ENCODE measurements around the gene PIK3R2.
"Not testable (repeated sequence)": the region's sequence is repeated elsewhere in the genome, so short reads cannot be mapped to it uniquely, and the experiment has no call there.

Gene PIK3R2

DNA sequence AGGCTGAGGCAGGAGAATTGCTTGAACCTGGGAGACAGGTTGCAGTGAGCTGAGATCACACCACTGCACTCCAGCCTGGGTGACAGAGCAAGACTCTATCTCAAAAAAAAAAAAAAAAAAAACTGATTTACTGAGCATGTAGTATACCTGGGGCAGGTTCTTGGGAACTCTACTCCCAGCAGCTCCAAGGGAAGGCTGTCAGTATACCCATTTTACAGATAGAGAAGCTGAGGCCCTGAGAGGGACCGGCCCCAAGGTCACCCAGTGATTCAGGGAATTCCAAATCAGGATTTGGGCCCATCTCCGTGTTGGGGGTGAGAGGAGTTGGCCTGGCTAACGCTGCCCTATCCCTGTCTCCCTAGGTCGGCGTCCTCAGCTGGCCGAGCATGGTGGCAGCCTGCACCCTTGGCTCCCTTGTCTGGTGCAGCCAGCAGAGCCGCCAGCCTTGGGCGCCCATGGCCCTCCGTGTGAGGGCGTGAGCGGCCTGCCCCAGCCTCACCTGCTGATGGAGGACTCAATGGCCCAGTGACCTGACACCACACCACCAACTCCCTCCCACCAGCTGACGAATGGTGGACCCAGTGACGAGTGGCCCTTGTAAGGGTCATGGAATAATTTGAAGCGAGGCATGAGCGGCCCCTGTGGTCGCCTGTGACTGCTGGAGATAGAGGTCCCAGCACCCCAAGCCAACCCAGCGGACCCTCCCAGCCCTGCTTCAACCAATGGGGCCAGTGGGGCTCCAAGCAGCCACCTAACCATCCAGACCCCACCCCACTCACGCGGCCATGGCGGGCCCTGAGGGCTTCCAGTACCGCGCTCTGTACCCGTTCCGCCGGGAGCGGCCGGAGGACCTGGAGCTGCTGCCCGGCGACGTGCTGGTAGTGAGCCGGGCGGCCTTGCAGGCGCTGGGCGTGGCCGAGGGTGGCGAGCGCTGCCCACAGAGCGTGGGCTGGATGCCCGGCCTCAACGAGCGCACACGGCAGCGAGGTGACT is 2.4 kb downstream of the PIK3R2 start:
- no peak for DNase-seq (ENCODE audit: low read depth, low spot score)

DNA sequence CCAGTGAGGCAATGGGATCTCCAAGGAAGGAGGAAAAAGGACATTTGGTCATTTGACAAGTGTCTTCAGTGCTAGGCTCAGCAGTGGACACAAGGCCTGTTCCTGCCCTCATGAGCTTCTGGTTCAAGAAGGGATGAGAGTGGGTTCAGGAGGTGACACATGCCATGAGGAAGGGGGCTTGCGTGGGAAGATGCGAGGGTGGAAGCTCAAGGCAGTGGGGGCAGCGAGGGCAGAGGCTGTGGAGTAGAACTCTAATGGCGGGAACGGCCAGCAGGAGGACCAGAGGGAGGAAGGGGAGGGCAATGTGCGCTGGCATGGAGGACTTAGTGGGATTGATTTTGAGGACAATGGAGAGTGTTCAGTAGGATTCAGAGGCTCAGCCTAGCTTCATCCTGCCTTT is 3.3 kb downstream of the PIK3R2 start:
- DNase-seq (ENCODE audit: low read depth, low spot score) = no peak

DNA sequence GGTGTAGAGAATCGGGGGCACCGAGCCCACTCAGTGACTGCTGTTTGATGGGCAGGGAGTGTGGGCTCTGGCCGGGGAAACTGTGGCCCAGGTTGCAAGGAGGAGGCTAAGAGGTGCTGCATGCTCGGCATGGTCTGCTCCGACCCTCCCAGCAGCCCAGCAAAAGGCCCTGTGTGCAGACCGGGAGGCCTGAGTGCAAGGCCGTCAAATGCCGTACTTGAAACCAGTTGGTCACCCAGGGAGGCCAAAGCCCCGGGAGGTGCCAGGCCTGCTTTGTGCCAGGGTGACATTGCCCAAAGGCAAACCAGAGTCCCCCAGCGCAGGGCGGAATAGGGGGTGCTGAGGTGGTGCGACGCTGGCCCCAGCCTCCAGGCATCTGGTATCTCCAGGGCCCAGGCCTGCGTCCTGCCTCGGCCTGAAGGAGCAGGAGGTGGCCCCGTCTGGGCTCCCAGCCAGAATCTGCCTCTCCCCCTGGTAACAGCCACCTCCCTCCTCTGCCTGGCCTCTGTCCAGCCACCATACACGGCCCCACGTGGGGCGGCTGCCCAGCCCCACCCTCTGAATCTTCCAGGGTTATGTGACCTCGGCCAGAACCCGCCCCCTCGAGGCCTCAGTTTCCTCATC is 4.0 kb downstream of the PIK3R2 start:
- DNase-seq (ENCODE audit: low read depth, low spot score) = peak; percentile 70

DNA sequence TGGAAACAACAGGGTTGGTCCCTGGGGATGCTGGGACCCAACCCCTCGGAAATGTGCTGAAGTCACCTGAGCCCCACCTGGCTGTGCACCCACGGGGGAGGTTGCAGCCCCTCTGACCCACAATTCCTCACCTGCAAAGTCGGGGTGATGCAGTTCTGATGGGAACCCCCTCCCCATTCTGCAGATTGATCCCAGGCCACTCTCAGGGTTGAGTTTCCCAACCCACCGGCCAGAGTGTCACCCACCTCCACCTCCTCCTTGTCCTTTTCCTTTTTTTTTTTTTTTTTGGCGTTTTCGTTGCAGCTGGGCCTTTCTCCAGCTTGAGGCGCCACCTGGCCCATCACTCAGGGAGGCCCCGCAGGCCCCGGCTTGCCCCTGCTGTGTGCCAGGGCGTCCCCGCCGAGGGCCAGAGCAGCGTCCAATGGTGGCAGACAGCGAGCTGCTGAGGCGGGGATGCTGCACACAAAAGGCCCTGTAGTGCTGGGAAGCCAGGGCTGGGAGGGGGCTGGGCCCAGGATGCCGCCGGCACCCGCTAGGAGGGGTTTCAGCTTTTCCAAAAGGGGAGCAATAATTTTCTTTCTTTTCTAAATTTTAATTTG is 4.6 kb downstream of the PIK3R2 start:
- no peak for DNase-seq (ENCODE audit: low read depth, low spot score)

DNA sequence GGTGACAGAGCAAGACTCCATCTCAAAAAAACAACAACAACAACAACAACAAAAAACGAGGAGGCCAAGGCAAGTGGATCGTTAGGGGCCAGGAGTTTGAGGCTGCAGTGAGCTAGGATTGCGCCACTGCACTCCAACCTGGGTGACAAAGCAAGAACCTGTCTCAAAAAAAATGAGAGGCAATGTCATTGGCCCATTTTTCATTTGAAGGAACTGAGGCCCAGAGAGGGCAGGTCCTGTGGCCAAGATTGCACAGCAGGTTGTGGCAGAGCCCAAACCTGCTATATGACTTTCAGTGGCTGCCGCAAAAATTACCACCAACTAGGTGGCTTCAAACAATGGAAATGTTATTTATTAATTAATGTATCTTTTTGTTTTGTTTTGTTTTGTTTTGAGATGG is 5.5 kb downstream of the PIK3R2 start:
- no peak for DNase-seq (ENCODE audit: low read depth, low spot score)

DNA sequence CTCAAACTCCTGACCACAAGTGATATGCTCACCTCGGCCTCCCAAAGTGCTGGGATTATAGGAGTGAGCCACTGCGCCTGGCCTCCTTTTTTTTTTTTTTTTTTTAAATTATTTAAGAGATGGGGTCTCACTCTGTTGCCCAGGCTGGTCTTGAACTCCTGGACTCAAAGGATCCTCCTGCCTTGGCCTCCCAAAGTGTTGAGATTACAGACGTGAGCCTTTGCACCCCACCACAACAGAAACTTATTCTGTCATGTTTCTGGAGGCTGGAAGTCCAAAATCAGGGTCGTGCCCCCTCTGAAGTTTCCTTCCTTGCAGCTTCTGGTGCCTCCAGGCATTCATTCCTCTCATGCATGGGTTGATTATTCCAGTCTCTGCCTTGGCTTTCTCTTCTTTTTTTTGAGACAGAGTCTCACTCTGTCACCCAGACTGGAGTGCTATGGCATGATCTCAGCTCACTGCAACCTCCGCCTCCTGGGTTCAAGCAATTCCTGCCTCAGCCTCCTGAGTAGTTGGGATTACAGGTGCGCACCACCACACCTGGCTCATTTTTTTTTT is 6.2 kb downstream of the PIK3R2 start:
- not testable (repeated sequence) for DNase-seq (ENCODE audit: low read depth, low spot score)

DNA sequence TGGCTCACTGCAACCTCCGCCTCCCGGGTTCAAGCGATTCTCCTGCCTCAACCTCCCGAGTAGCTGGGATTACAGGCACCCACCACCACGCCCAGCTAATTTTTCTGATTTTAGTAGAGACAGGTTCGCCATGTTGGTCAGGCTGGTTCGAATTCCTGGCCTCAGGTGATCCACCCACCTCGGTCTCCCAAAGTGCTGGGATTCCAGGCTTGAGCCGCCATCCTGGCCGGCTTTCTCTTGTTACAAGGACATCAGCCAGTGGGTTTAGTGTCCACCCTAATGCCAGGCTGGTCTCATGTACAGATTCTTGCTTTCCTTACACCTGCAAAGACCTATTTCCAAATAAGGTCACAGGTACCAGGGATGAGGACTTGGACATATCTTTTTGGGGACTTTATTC is 6.8 kb downstream of the PIK3R2 start:
- no peak for DNase-seq (ENCODE audit: low read depth, low spot score)

- DNase-seq (ENCODE audit: low read depth, low spot score) = no peak
Observed at GRCh38 chr19:18160493-18160970, 7.6 kb downstream of the PIK3R2 start.

GRCh38 chr19:18160971-18161635 is 8.1 kb downstream of the PIK3R2 start:
- no peak for DNase-seq (ENCODE audit: low read depth, low spot score)

DNA sequence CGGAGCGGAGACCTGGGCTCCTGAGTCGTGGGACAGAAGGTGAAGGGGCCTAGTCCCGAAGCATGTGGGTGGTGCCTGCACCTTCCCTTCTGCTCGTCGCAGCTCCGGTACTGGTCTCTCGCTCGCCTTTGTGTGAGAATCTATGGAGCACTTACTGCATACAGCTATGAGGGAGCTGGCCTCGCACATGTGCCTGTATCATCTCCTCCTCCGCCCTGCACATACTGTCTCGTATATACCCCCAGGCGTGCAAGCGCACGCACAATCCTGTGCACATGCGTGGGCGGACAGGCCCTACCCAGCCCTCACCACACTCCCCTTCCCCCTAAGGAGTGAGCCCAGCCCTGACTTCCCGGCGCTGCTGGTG is 8.7 kb downstream of the PIK3R2 start:
- no peak for DNase-seq (ENCODE audit: low read depth, low spot score)

DNA sequence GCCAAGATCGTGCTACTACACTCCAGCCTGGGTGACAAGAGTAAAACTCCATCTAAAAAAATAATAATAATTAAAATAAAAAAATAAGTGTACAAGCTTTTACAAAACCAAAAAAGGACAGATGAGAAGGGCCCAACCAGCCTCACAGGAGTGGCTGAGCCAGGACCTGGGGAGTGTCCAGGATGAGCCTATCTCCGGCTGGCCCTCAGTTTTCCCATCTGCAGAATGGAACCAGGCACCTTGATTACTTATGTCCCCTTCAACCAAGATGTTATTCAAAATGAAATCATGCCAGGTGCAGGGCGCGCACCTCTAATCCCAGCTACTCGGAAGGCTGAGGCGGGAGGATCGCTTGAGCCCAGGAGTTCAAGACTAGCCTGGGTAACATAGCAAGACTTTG is 11.1 kb downstream of the PIK3R2 start:
- DNase-seq (ENCODE audit: low read depth, low spot score) = no peak

DNA sequence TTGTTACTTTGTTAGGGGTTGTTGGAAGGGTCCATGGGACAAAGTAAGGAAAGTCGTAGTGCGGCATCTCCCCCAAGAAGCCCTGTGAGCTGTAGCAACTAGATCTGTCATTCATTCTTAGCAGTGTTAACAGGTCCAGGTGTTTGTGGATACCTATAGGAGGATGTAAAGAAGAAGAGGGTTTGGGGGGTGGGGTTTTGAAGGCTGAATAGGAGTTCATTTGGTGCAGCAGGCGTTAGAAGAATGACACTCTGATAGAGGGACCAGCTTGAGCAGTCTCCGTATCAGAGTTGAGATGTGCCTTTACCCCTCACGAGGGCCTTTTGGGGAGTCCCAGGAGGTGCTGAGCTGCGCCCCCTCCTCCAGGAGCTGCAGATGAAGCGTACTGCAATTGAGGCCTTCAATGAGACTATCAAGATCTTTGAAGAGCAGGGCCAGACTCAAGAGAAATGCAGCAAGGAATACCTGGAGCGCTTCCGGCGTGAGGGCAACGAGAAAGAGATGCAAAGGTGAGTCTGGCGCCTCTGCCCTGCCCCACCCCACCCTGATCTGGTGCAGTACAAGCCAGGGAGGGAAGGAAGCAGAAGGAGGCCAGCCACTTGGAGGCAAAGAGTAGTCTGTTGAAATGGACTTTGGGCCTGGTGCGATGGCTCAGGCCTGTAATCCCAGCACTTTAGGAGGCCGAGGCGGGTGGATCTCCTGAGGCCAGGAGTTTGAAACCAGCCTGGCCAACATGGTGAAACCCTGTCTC is 13.0 kb downstream of the PIK3R2 start:
- no peak for DNase-seq (ENCODE audit: low read depth, low spot score)

DNA sequence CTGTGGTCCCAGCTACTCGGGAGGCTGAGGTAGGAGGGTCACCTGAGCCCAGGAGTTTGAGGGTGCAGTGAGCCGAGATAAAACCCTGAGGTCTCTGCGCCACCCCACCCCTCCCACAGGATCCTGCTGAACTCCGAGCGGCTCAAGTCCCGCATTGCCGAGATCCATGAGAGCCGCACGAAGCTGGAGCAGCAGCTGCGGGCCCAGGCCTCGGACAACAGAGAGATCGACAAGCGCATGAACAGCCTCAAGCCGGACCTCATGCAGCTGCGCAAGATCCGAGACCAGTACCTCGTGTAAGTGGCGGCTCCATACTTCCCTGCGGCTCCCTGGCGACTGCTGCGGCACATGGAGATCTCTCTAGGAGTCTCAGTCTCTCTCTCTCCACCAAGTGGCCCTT is 14.0 kb downstream of the PIK3R2 start:
- no peak for DNase-seq (ENCODE audit: low read depth, low spot score)

DNA sequence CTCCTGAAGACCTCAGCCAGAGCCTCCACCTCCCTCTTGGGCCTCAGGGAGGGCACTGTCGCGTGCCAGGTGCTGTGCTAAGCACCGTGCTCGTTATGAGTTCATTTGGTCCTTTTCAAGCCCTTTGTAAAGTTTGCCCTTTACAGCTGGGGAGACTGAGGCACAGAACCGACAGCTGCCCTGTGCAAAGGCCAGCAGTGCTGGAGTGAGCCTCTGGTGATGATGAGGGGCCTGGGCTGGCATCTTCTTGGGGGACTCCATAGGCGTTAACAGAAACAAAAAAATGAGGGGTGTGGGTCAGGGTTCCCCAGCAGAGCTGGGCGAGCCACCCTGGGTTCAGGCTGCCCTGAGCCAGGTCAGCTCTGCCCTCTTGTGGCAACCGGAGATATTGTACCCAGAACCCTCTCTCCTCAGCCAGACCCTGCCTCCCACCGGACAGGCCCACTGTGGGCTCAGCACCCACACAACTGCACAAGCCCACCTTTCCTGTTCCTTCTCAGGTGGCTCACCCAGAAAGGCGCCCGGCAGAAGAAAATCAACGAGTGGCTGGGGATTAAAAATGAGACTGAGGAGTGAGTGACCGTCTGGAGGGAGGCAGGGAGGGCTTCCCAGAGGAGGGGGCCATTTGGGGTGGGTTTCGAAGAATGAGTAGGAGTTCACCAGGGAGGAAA is 15.1 kb downstream of the PIK3R2 start:
- no peak for DNase-seq (ENCODE audit: low read depth, low spot score)

DNA sequence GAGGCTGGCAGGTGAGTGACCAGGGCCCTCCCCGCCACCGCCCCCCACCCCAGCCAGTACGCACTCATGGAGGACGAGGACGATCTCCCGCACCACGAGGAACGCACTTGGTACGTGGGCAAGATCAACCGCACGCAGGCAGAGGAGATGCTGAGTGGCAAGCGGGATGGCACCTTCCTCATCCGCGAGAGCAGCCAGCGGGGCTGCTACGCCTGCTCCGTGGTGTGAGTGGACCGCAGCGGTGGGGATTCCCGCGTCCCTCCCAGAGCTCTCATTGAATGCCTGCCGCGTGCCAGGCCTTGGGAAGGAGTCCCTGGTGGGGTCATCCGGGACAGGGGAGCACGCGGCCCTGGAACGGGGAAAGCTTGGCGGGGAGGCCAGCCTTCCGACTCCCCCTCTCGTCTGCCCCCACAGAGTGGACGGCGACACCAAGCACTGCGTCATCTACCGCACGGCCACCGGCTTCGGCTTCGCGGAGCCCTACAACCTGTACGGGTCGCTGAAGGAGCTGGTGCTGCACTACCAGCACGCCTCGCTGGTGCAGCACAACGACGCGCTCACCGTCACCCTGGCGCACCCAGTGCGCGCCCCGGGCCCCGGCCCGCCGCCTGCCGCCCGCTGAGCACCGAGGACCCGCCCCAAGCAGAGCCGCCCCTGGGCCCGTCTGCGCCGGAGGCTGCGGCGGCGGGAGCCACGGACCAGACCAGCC is 15.9 kb downstream of the PIK3R2 start:
- no peak for DNase-seq (ENCODE audit: low read depth, low spot score)

- DNase-seq (ENCODE audit: low read depth, low spot score) = no peak
Observed at GRCh38 chr19:18170714-18171255, 17.8 kb downstream of the PIK3R2 start.

- DNase-seq (ENCODE audit: low read depth, low spot score) = no peak
Observed at GRCh38 chr19:18171605-18172327, 18.8 kb downstream of the PIK3R2 start.

DNA sequence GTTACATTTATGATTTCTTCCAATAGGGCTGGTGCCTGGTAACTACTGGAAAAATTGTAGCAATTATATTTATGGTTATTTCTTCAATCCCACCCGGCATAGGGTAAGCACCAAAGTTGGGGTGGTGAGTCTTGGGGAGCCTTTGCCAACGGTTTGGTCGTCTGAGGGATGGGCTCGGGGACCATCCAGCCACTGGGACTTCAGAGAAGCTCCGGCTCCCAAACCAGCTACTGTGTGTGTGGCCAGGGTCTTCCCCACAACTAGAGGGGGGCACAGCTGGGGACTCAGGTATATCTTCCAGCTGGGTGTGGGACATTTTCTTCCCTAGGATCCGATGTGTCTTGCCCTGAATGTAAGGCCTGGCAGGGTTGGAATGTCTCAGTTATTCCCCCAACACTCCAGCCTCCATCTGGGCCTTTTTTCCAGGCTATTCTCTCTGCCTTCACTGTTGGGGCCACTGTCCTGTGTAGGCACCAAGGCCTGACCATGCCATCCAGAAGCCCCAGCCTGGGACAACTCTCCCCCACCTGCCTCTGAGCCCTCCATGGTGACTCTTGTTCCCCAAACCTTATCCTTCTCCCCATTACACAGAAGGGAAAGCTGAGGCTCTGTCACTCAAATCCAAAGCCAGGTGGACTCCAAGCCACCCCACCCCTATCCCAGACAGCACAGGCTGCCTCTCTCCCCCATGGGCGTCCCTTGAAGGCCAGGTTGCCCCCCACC is 19.5 kb downstream of the PIK3R2 start:
- DNase-seq (ENCODE audit: low read depth, low spot score) = no peak

Data from smooth muscle cell of the brain vasculature (primary cell).